ENCODE data around the gene ASCC1. TPM values are rescaled to one million over a fixed set of nuclear protein-coding genes. Genes with fewer than 3 reads are reported as not detected.

Gene ASCC1
- total RNA-seq, 1 donor from 2014 or later: 49.5 TPM

DNA sequence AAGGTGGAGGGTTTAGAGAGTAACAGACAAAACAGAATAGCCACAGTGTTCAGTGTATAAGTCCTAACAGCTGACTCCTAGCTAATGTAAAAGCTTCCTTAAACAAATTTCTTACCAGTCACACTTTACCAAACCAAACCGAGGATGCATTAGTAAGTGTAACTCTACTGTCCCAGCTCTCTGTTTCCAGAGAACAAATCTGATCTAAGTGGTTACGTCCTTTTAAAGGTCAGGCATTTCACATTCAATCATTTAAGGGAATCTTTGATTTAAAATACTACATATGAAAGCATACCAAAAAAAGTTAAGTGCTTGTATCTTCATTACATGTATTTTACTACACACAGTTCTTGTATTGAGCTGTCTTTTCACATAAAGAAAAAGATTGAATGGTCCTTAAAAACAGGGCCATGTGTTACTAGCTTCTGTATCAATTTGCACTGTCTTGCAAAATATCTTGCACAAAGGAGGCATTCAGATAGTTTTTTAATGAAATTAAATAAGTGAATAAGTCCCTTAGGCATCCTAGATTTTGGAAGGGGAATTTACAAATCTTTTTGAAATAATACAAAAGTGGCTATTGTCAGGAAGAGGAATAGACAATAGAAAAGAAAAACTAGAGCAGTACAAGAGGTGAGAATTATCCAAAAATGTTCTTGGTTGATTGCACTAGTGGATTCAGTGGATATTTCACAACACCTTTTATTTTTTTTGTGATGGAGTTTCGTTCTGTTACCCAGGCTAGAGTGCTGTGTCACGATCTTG is 69.3 kb downstream of the ASCC1 start:
- Histone ChIP-seq H2AFZ (replicated peaks) (peak overlapping the region; percentile 78), H3K4me3 (no peak overlapping the region), H3K36me3 (no peaks in the 10 kb centered on the region), H3K27me3 (no peaks in the 10 kb centered on the region), H3K9ac (no peak overlapping the region), H3K27ac (peak overlapping the region; percentile 75), H3K4me1 (peaks cover 22% of the 10 kb centered on the region), H4K20me1 (ENCODE audit: low read depth) (no peaks in the 10 kb centered on the region), H3K4me2 (peak overlapping the region; percentile 46), H3K9me3 (ENCODE audit: low read depth) (no peaks in the 10 kb centered on the region), H3K79me2 (ENCODE audit: low read depth) (no peaks in the 10 kb centered on the region), H3F3A (ENCODE audit: low read depth) (peaks cover 20% of the 10 kb centered on the region)
- Mint-ChIP-seq H3K9me3 (no peaks in the 10 kb centered on the region), H3K36me3 (peaks cover 2% of the 10 kb centered on the region), H3K27ac (peak overlapping the region; percentile 92), H3K4me1 (peaks cover 24% of the 10 kb centered on the region), H3K4me3 (no peak overlapping the region), H3K27me3 (ENCODE audit: insufficient read depth, low read depth) (no peaks in the 10 kb centered on the region)
- no peak for DNase-seq (ENCODE audit: low spot score)
- no peak for TF ChIP-seq EZH2phosphoT487 (IDR thresholded peaks at IDR 0.05)
- TF ChIP-seq, protein P1, sequence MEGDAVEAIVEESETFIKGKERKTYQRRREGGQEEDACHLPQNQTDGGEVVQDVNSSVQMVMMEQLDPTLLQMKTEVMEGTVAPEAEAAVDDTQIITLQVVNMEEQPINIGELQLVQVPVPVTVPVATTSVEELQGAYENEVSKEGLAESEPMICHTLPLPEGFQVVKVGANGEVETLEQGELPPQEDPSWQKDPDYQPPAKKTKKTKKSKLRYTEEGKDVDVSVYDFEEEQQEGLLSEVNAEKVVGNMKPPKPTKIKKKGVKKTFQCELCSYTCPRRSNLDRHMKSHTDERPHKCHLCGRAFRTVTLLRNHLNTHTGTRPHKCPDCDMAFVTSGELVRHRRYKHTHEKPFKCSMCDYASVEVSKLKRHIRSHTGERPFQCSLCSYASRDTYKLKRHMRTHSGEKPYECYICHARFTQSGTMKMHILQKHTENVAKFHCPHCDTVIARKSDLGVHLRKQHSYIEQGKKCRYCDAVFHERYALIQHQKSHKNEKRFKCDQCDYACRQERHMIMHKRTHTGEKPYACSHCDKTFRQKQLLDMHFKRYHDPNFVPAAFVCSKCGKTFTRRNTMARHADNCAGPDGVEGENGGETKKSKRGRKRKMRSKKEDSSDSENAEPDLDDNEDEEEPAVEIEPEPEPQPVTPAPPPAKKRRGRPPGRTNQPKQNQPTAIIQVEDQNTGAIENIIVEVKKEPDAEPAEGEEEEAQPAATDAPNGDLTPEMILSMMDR (IDR thresholded peaks at IDR 0.05): no peak
- TF ChIP-seq EZH2 (IDR thresholded peaks at IDR 0.05): no peak

DNA sequence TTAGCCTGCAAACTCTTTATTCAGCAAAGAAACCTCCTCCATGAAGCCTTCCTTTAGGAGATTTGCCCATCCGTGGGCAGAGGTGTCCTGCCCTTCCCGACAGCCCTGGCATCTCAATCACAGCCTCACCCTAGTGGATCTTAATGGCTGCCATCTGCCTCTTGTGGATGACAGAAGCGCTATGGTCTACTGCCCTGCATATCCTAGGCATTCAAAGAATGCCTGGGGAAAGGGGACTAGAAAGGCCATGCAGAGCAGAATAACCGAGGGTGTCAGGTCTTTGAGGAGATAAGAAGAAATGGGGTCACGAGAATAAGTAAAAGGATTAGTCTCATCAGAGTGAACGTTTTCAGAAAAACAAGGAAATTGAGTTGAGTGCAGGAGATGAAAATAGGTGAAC is 70.0 kb downstream of the ASCC1 start:
- Histone ChIP-seq H3K4me3 (no peak overlapping the region), H3K36me3 (no peaks in the 10 kb centered on the region), H3K79me2 (ENCODE audit: low read depth) (no peaks in the 10 kb centered on the region), H4K20me1 (ENCODE audit: low read depth) (no peaks in the 10 kb centered on the region), H3K4me1 (peaks cover 22% of the 10 kb centered on the region), H2AFZ (replicated peaks) (peak overlapping the region; percentile 78), H3K27ac (peak overlapping the region; percentile 75), H3K9me3 (ENCODE audit: low read depth) (no peaks in the 10 kb centered on the region), H3K27me3 (no peaks in the 10 kb centered on the region), H3F3A (ENCODE audit: low read depth) (peaks cover 20% of the 10 kb centered on the region), H3K9ac (no peak overlapping the region), H3K4me2 (peak overlapping the region; percentile 46)
- Mint-ChIP-seq H3K36me3 (peaks cover 2% of the 10 kb centered on the region), H3K27ac (peak overlapping the region; percentile 92), H3K4me1 (peaks cover 24% of the 10 kb centered on the region), H3K9me3 (no peaks in the 10 kb centered on the region), H3K27me3 (ENCODE audit: insufficient read depth, low read depth) (no peaks in the 10 kb centered on the region), H3K4me3 (peak overlapping the region; percentile 3)
- no peak for TF ChIP-seq EZH2phosphoT487 (IDR thresholded peaks at IDR 0.05)
- TF ChIP-seq, protein P1 (IDR thresholded peaks at IDR 0.05): no peak
- no peak for TF ChIP-seq EZH2 (IDR thresholded peaks at IDR 0.05)
- DNase-seq (ENCODE audit: low spot score): peak; percentile 75

DNA sequence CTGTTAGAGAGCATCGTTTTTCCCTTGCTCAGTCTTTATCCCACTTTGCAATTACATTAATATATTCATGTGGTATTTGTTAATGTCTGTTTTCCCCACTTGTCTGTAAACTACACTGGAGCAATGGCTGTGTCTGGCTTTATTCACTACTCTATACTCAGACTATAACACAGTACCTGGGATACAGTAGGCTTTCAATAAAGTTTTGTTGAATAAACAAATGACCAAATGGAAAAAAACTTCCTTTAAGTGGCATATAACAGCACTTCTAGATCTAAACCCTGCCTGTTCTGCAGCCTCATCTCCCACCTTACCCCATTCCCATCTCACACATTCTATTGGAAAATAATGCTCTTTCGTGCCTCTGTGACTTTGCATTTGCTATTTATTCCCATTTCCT is 70.4 kb downstream of the ASCC1 start:
- Histone ChIP-seq H3K9me3 (ENCODE audit: low read depth) (no peaks in the 10 kb centered on the region), H3K79me2 (ENCODE audit: low read depth) (no peaks in the 10 kb centered on the region), H3K9ac (no peak overlapping the region), H3K36me3 (no peaks in the 10 kb centered on the region), H3F3A (ENCODE audit: low read depth) (peaks cover 20% of the 10 kb centered on the region), H2AFZ (replicated peaks) (peak overlapping the region; percentile 78), H3K27ac (peak overlapping the region; percentile 75), H4K20me1 (ENCODE audit: low read depth) (no peaks in the 10 kb centered on the region), H3K4me2 (peak overlapping the region; percentile 46), H3K4me3 (no peak overlapping the region), H3K4me1 (peaks cover 22% of the 10 kb centered on the region), H3K27me3 (no peaks in the 10 kb centered on the region)
- Mint-ChIP-seq H3K27ac (peak overlapping the region; percentile 92), H3K27me3 (ENCODE audit: insufficient read depth, low read depth) (no peaks in the 10 kb centered on the region), H3K4me3 (no peak overlapping the region), H3K4me1 (peaks cover 24% of the 10 kb centered on the region), H3K9me3 (no peaks in the 10 kb centered on the region), H3K36me3 (peaks cover 2% of the 10 kb centered on the region)
- no peak for TF ChIP-seq EZH2phosphoT487 (IDR thresholded peaks at IDR 0.05)
- TF ChIP-seq EZH2 (IDR thresholded peaks at IDR 0.05): no peak
- TF ChIP-seq, protein P1 (IDR thresholded peaks at IDR 0.05): no peak
- no peak for DNase-seq (ENCODE audit: low spot score)

All from neural progenitor cell (in vitro differentiated cells).